ENCODE data around the gene PCDHA6.

Gene PCDHA6

GRCh38 chr5:140877262-140877581, 49.5 kb downstream of the PCDHA6 start:
- no peaks in the 10 kb centered on the region for H3K9me3 ChIP-seq (ENCODE audit: insufficient read depth, low read length)
- H3K4me3 ChIP-seq (ENCODE audit: insufficient read depth, low read length, poor library complexity, severe bottlenecking): no peak overlapping the region
- TF ChIP-seq CTCF (IDR thresholded peaks at IDR 0.05; ENCODE audit: insufficient read depth, low read length, poor library complexity, severe bottlenecking) (no peak), EZH2phosphoT487 (conservative IDR thresholded peaks at IDR 0.05; ENCODE audit: low read length) (no peak)
- no peak overlapping the region for H3K4me2 ChIP-seq (ENCODE audit: low read depth, low read length, poor library complexity, severe bottlenecking)
- H3K9me2 ChIP-seq (replicated peaks; ENCODE audit: insufficient read depth, low read length): no peaks in the 10 kb centered on the region
- H3K27me3 ChIP-seq (ENCODE audit: low read length): no peaks in the 10 kb centered on the region
- H4K20me1 ChIP-seq (ENCODE audit: low read depth, low read length): no peaks in the 10 kb centered on the region
- no peak overlapping the region for H3K9ac ChIP-seq (ENCODE audit: low read length)
- no peaks in the 10 kb centered on the region for H3F3A ChIP-seq (ENCODE audit: insufficient read depth)
- H3K79me2 ChIP-seq (ENCODE audit: insufficient read depth, low read length): no peaks in the 10 kb centered on the region
- no peaks in the 10 kb centered on the region for H3K36me3 ChIP-seq (ENCODE audit: low read length)
- no peak overlapping the region for H2AFZ ChIP-seq (ENCODE audit: low read depth, low read length, severe bottlenecking)
- H3K27ac ChIP-seq (ENCODE audit: low read depth, low read length): no peak overlapping the region

Measured in SU-DHL-6 (cell line).